ENCODE data around the gene DPP9.

Gene DPP9

GRCh38 chr19:4647676-4648644 is 75.7 kb downstream of the DPP9 start:
- DNase-seq (ENCODE audit: extremely low spot score), result peak; percentile 38
- ChIA-PET CTCF (interaction anchor here (0.9 to 2.2 kb wide), 6 partner anchors 11 to 72 kb away, joined by 3 to 19 read pairs (median 4); no protein-coding TSS in a partner anchor), POLR2A (interaction anchor here (0.6 kb wide), 1 partner anchor 254 kb away, joined by 9 read pairs; no protein-coding TSS in a partner anchor)
- peak; percentile 23 for TF ChIP-seq CTCF (IDR thresholded peaks at IDR 0.05; ENCODE audit: control extremely low read depth, extremely low read depth, low read depth, missing control alignments)

GRCh38 chr19:4645718-4646117 is 77.9 kb downstream of the DPP9 start:
- POLR2A ChIA-PET, result interaction anchor here (0.6 kb wide), 3 partner anchors 8 to 243 kb away, joined by 3 to 4 read pairs (median 4); partner anchors contain the start of gene CHAF1A

GRCh38 chr19:4642625-4643024 is 81.0 kb downstream of the DPP9 start:
- no peak for DNase-seq (ENCODE audit: extremely low spot score)

More at GRCh38 chr19:4645718-4646117, 77.9 kb downstream of the DPP9 start:
- TF ChIP-seq CTCF (IDR thresholded peaks at IDR 0.05; ENCODE audit: control extremely low read depth, extremely low read depth, low read depth, missing control alignments), result no peak
- DNase-seq (ENCODE audit: extremely low spot score), result no peak
- CTCF ChIA-PET, result interaction anchor here (1.5 to 2.6 kb wide), 2 partner anchors 9 to 13 kb away, joined by 3 to 13 read pairs; no protein-coding TSS in a partner anchor

GRCh38 chr19:4641132-4641531 is 82.5 kb downstream of the DPP9 start:
- ChIA-PET POLR2A (no interaction called here), CTCF (interaction anchor here (1.0 kb wide), 1 partner anchor 8 kb away, joined by 3 read pairs; no protein-coding TSS in a partner anchor)

More at GRCh38 chr19:4642625-4643024, 81.0 kb downstream of the DPP9 start:
- no peak for TF ChIP-seq CTCF (IDR thresholded peaks at IDR 0.05; ENCODE audit: control extremely low read depth, extremely low read depth, low read depth, missing control alignments)
- ChIA-PET POLR2A (no interaction called here), CTCF (no interaction called here)

GRCh38 chr19:4640247-4641000 is 83.2 kb downstream of the DPP9 start:
- CTCF ChIA-PET, result interaction anchor here (1.0 to 1.4 kb wide), 3 partner anchors 64 to 151 kb away, joined by 3 to 5 read pairs (median 3); partner anchors contain the start of gene FEM1A
- POLR2A ChIA-PET, result interaction anchor here (0.6 to 0.9 kb wide), 2 partner anchors 296 to 377 kb away, joined by 4 to 6 read pairs; no protein-coding TSS in a partner anchor
- DNase-seq (ENCODE audit: extremely low spot score), result no peak
- no peak for TF ChIP-seq CTCF (IDR thresholded peaks at IDR 0.05; ENCODE audit: control extremely low read depth, extremely low read depth, low read depth, missing control alignments)

More at GRCh38 chr19:4641132-4641531, 82.5 kb downstream of the DPP9 start:
- no peak for TF ChIP-seq CTCF (IDR thresholded peaks at IDR 0.05; ENCODE audit: control extremely low read depth, extremely low read depth, low read depth, missing control alignments)
- DNase-seq (ENCODE audit: extremely low spot score), result no peak

Measured in GM10248 (cell line).